ENCODE results near the gene RNF151.

RNF151 gene

DNA sequence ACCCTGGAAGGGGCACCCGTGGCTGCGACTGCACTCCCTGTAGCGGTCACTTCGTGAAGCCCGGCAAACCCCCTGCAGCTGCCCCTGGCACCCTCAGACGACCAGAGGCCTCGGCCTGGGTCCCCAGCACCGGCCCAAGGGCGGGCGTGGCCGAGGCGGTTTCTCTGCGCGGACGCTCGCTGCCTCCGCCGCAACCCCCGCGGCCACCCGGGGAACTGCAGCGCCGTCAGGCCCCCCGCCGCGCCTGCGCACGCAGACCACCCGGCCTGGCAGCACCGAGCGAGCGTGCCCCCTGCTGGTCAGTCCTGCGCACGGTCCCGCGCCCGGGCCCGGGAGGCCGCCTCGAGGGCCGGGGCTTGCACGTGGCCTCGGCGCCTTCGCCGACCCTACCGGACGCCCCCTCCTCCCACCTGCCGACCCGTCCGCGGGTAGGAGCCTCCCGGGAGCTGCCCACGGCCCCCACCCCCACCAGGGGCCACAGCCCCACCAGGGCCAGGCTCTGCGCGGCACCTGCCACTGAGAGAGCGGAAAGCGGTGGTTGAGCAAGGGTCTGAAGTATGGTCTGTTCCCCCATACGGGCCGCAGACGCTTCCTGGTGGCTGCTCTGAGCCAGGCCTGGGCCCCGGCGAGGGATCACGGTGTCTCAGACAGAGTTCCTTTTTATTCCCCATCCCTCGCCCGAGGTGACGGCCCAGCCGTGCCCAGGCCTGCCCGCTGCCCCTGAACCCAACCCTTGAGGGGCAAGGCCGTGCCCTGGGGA, 36.9 kb upstream of the RNF151 start:
- TF ChIP-seq ARNT (IDR thresholded peaks at IDR 0.05) (peak; percentile 57; the same call in 1 of the 2 replicates), LEF1 (IDR thresholded peaks at IDR 0.05; ENCODE audit: borderline replicate concordance) (peak; percentile 65; the same call in 1 of the 2 replicates), ELF4 (IDR thresholded peaks at IDR 0.05) (no peak), SUZ12 (IDR thresholded peaks at IDR 0.05) (no peak), L3MBTL2 (conservative IDR thresholded peaks at IDR 0.05) (peak; percentile 98)
- TF ChIP-seq, protein P1, sequence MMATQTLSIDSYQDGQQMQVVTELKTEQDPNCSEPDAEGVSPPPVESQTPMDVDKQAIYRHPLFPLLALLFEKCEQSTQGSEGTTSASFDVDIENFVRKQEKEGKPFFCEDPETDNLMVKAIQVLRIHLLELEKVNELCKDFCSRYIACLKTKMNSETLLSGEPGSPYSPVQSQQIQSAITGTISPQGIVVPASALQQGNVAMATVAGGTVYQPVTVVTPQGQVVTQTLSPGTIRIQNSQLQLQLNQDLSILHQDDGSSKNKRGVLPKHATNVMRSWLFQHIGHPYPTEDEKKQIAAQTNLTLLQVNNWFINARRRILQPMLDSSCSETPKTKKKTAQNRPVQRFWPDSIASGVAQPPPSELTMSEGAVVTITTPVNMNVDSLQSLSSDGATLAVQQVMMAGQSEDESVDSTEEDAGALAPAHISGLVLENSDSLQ (IDR thresholded peaks at IDR 0.05) = no peak
- ChIA-PET CTCF (interaction anchor here (0.6 to 2.2 kb wide), 9 partner anchors 11 to 395 kb away, joined by 3 to 12 read pairs (median 3); partner anchors contain the start of gene TBL3), POLR2A (interaction anchor here (0.6 to 2.4 kb wide), 9 partner anchors 9 to 226 kb away, joined by 3 to 18 read pairs (median 3); partner anchors contain the start of genes MSRB1, NDUFB10, NTHL1 and RPS2)
- peak; percentile 99 for DNase-seq (ENCODE audit: extremely low spot score)

DNA sequence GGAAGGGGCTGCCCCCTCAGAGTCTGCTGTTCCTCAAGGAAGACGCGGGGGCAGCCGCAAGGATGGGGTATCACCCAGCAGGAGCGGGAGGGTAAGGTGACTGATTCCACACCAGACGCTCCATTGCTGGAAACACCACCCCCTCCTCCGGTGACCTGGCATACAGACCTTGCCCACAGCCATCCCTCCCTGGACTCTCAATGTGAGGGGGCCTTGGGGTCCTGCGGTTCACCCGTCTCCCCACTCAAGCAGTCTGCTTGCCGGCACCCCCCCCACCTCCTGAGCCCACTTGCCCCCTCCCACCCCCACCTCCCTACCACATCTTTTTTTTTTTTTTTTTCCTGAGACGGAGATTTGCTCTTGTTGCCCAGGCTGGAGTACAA, 36.3 kb upstream of the RNF151 start:
- TF ChIP-seq HDGF (IDR thresholded peaks at IDR 0.05; ENCODE audit: borderline replicate concordance) = no peak
- no peak for TF ChIP-seq BHLHE40 (IDR thresholded peaks at IDR 0.05; ENCODE audit: borderline replicate concordance)
- no peak for TF ChIP-seq ELF4 (IDR thresholded peaks at IDR 0.05)
- TF ChIP-seq SP1 (IDR thresholded peaks at IDR 0.05) = no peak
- no peak for TF ChIP-seq LEF1 (IDR thresholded peaks at IDR 0.05; ENCODE audit: borderline replicate concordance)
- TF ChIP-seq, protein P1 (IDR thresholded peaks at IDR 0.05) = no peak
- no peak for TF ChIP-seq TARDBP (IDR thresholded peaks at IDR 0.05)
- TF ChIP-seq FOXM1 (IDR thresholded peaks at IDR 0.05; ENCODE audit: borderline replicate concordance) = no peak
- TF ChIP-seq ZNF384 (IDR thresholded peaks at IDR 0.05) = no peak
- no peak for TF ChIP-seq FOXA1 (IDR thresholded peaks at IDR 0.05)
- TF ChIP-seq SUZ12 (IDR thresholded peaks at IDR 0.05) = no peak
- TF ChIP-seq L3MBTL2 (conservative IDR thresholded peaks at IDR 0.05) = no peak
- no peak for TF ChIP-seq NFRKB (IDR thresholded peaks at IDR 0.05)
- ChIA-PET CTCF (interaction anchor here (0.6 to 1.1 kb wide), 3 partner anchors 9 to 21 kb away, joined by 4 to 5 read pairs (median 4); no protein-coding TSS in a partner anchor), POLR2A (interaction anchor here (0.8 kb wide), 1 partner anchor 12 kb away, joined by 5 read pairs; the partner anchor contains the start of gene MSRB1)
- no peak for DNase-seq (ENCODE audit: extremely low spot score)

DNA sequence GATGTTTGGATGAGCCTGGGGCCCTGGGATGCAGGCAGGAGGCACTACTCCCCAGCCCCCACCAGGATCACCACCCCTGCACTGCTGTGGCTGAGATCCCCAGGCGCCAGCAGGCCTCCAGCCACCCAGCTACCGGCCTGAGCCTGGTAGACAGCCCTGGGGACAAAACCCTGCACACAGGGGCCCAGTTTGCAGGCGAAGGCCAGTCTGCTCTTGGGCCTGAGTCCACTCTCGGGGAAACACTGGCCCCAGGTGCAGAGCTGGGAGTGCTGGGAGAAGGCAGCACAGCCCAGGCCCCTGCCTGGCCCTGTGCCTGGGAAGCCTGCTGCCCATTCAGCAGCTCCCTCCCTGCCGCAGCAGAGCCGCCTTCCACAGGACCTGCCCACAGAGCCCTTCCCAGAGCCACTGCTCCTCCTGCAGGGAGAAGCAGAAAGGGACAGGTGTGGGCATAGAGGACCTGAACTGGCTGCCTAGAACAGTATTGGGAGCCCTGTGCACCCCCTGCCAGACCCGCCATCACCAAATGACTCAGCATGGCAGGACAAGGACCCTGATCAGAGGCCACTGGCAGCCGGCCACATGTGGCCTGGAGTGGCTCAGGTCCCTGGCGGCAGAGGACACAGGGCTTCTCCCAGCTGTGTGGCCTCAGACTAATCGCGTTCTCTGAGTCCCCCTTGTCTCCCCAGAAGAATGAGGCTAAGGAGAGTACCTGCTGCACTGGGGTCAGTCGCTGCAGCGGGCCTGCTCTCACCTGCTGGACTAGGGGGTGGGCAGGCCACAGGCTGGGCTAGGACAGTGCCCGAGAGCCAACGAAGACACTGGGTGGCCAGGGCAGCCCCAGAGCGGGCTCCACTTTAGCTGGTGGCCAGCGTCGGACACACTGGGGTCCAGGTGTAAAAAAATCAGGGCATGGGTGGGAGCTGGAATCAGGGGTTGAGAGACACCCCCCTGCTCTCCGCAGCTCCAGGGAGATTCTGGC, 34.3 kb upstream of the RNF151 start:
- POLR2A ChIA-PET = interaction anchor here (1.0 to 1.5 kb wide), 3 partner anchors 9 to 35 kb away, joined by 3 to 7 read pairs (median 3); partner anchors contain the start of gene RPS2
- TF ChIP-seq FOXA1 (IDR thresholded peaks at IDR 0.05) (no peak), TARDBP (IDR thresholded peaks at IDR 0.05) (no peak), ARNT (IDR thresholded peaks at IDR 0.05) (no peak)
- CTCF ChIA-PET = interaction anchor here (1.8 kb wide), 1 partner anchor 9 kb away, joined by 16 read pairs; no protein-coding TSS in a partner anchor
- DNase-seq (ENCODE audit: extremely low spot score) = no peak

DNA sequence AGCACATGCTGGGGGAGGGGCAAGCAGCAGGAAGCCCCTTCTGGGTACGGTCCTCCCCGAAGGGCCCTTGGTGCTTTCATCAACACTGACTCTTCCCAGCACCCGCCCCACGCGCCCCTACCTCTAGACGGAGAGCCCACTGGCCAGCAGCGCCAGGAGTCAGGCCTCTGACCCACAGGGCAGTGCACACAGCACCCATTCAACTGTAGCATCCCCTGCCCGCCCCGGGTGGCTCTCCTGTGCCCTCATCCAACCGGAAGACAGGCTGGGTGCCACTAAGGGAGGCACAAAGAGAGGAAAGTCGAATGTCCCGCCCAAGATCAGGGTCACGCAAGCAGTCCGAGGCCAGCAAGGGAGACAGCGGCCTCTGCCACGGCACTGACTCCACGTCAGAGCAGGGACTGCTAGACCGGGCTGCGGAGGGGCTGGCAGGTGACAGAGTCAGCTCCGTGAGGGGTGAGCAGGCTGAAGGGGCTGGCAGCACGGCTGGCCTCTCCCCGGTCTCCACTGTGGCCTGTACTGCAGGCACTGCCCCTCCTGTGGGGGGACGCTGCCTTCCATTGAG, 33.5 kb upstream of the RNF151 start:
- POLR2A ChIA-PET = interaction anchor here (1.2 to 1.5 kb wide), 2 partner anchors 8 to 32 kb away, joined by 3 to 7 read pairs; partner anchors contain the start of gene RPS2
- CTCF ChIA-PET = interaction anchor here (1.8 kb wide), 1 partner anchor 8 kb away, joined by 16 read pairs; no protein-coding TSS in a partner anchor
- DNase-seq (ENCODE audit: extremely low spot score) = no peak
- no peak for TF ChIP-seq HDGF (IDR thresholded peaks at IDR 0.05; ENCODE audit: borderline replicate concordance)
- no peak for TF ChIP-seq LEF1 (IDR thresholded peaks at IDR 0.05; ENCODE audit: borderline replicate concordance)
- no peak for TF ChIP-seq FOXA1 (IDR thresholded peaks at IDR 0.05)

DNA sequence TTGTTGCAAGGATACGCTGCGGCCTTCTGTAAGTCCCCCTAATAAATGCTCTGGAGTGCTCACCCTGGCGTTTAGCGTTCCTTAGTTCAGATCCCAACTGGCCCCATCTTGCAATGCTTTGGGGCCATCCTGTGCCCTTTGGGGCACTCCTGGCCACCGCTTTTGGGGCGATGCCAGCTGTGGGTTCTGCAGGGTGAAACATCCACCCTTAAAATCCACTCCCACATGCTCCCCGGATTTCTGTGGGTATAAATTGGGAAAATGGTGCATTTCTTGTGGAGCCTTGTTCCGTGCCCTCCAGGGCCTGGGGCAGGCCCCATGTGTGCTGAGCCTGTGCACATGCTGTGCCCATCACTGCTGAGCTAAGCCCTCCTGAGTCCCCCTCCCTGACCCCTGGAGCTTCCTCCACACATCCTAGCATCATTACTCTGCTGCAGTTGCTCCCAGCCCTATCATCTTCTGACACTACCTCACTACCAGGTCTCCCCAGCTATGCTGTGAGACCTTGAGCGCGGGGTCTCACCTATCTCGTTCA, 29.6 kb upstream of the RNF151 start:
- POLR2A ChIA-PET = interaction anchor here (1.2 kb wide), 1 partner anchor 28 kb away, joined by 5 read pairs; the partner anchor contains the start of gene RPS2
- CTCF ChIA-PET = no interaction called here
- DNase-seq (ENCODE audit: extremely low spot score) = no peak
- TF ChIP-seq ELF4 (IDR thresholded peaks at IDR 0.05) = no peak
- TF ChIP-seq, protein P1 (IDR thresholded peaks at IDR 0.05) = no peak
- no peak for TF ChIP-seq L3MBTL2 (conservative IDR thresholded peaks at IDR 0.05)
- no peak for TF ChIP-seq CTBP1 (IDR thresholded peaks at IDR 0.05; ENCODE audit: borderline replicate concordance)
- TF ChIP-seq ZNF384 (IDR thresholded peaks at IDR 0.05) = no peak
- no peak for TF ChIP-seq NFRKB (IDR thresholded peaks at IDR 0.05)

DNA sequence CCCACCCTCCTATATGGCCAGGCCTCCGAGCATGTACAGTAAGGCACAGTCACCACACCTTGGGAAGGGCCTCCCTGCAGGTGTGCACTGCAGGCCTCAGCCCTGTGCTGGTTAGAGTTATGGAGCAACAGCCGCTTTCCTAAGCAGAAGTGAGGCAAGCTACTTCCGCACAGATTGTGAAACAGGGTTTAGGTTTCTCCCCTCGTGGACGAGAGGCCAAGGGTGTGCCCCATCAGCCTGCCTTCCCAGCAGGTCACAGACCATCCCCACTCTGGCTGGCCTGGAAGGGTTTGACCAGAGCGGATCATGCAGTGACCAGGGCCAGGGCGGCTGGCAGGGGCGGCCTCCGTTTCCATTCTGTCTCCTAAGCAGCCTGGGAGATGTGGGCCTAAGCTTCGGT, 28.3 kb upstream of the RNF151 start:
- TF ChIP-seq, protein P1 (IDR thresholded peaks at IDR 0.05) = no peak
- TF ChIP-seq ARNT (IDR thresholded peaks at IDR 0.05) (no peak), SUZ12 (IDR thresholded peaks at IDR 0.05) (no peak), CTBP1 (IDR thresholded peaks at IDR 0.05; ENCODE audit: borderline replicate concordance) (no peak), FOXM1 (IDR thresholded peaks at IDR 0.05; ENCODE audit: borderline replicate concordance) (no peak), BHLHE40 (IDR thresholded peaks at IDR 0.05; ENCODE audit: borderline replicate concordance) (no peak), SP1 (IDR thresholded peaks at IDR 0.05) (no peak)
- ChIA-PET POLR2A (no interaction called here), CTCF (no interaction called here)
- DNase-seq (ENCODE audit: extremely low spot score) = no peak

Measured in HEK293T (cell line).